H1 (cell line): ENCODE measurements around the gene MYO16. TPM values are rescaled to one million over a fixed set of nuclear protein-coding genes. Genes with fewer than 3 reads are reported as not detected.

Source experiments
- CTCF ChIA-PET: fragments of 300-600 bp; sonication (Branson Sonifier 250); formaldehyde crosslinking; loops from one replicate; lab custom pipeline; 2021; ENCODE audit not compliant: partially characterized antibody; lab: Charles Lee
- POLR2A ChIA-PET: fragments of 300-600 bp; sonication (Branson Sonifier 250); formaldehyde crosslinking; loops from one replicate; lab custom pipeline; 2021; ENCODE audit warnings: inconsistent platforms; ENCODE audit not compliant: partially characterized antibody; lab: Charles Lee
- DNase-seq, 2 experiments: peaks; one replicate each; pipeline versions ENCODE4 v3.0.0 to v3.0.0-alpha.2; 2010 to 2022; ENCODE audit warnings: low spot score in 2 of 2, low read depth in 1 of 2, mixed read lengths in 1 of 2
- FAIRE-seq: peaks from 2 replicates; lab custom pipeline; 2011; peaks lifted over from hg19 to GRCh38; lab: Jason Lieb, UNC
- H2AFZ ChIP-seq: 2 replicates; pipeline ENCODE4 v1.8.1; 2012; ENCODE audit warnings: low read length, inconsistent platforms
- H2AK5ac ChIP-seq: 2 replicates; pipeline ENCODE4 v1.6.1; 2013; ENCODE audit warnings: low read depth, low read length
- H2BK120ac ChIP-seq: replicated peaks from 2 replicates; pipeline ENCODE3; 2013; ENCODE audit warnings: low read depth, low read length, inconsistent platforms
- H2BK12ac ChIP-seq: 2 replicates; pipeline ENCODE4 v1.6.1; 2013; ENCODE audit warnings: low read depth, low read length
- H2BK15ac ChIP-seq: 2 replicates; pipeline ENCODE4 v1.6.1; 2013; ENCODE audit warnings: low read length
- H2BK20ac ChIP-seq: 2 replicates; pipeline ENCODE4 v1.6.1; 2013; ENCODE audit warnings: low read length
- H2BK5ac ChIP-seq: 2 replicates; pipeline ENCODE4 v1.6.1; 2013; ENCODE audit warnings: low read depth, low read length
- H3K14ac ChIP-seq: 2 replicates; pipeline ENCODE4 v1.6.1; 2013; ENCODE audit warnings: inconsistent platforms; ENCODE audit not compliant: insufficient read length
- H3K18ac ChIP-seq: 2 replicates; pipeline ENCODE4 v1.6.1; 2013; ENCODE audit warnings: low read length; ENCODE audit errors: extremely low read depth
- H3K23ac ChIP-seq: 2 replicates; pipeline ENCODE4 v1.6.1; 2013; ENCODE audit warnings: inconsistent platforms; ENCODE audit not compliant: insufficient read length
- H3K23me2 ChIP-seq: 2 replicates; pipeline ENCODE4 v1.6.1; 2013; ENCODE audit warnings: low read depth, low read length
- H3K27ac ChIP-seq: 2 replicates; pipeline ENCODE4 v1.6.1; 2011; ENCODE audit warnings: low read depth, low read length, inconsistent platforms
- H3K27me3 ChIP-seq, 4 experiments: replicated peaks in 1 of 4; 1 replicate in 1 of 4; 2 replicates in 3 of 4; pipeline versions ENCODE4 v1.6.1 to v1.8.1; 2011 to 2013; ENCODE audit warnings: low read length in 3 of 4, mild to moderate bottlenecking in 3 of 4, inconsistent platforms in 2 of 4, mixed read lengths in 2 of 4, moderate library complexity in 1 of 4; ENCODE audit not compliant: control insufficient read depth in 3 of 4, insufficient read depth in 3 of 4; ENCODE audit errors: extremely low read depth in 1 of 4
- H3K36me3 ChIP-seq, 4 experiments: 2 replicates each; pipeline versions ENCODE4 v1.6.1 to v1.8.1; 2011 to 2013; ENCODE audit warnings: mild to moderate bottlenecking in 4 of 4, low read length in 3 of 4, moderate library complexity in 2 of 4, control low read depth in 1 of 4, inconsistent platforms in 1 of 4; ENCODE audit not compliant: insufficient read depth in 4 of 4, control insufficient read depth in 2 of 4
- H3K4ac ChIP-seq: replicated peaks from 2 replicates; pipeline ENCODE3; 2013; ENCODE audit warnings: low read length, low read depth, mixed read lengths, inconsistent platforms; ENCODE audit not compliant: insufficient read length
- H3K4me1 ChIP-seq, 4 experiments: replicated peaks in 1 of 4; 1 replicate in 1 of 4; 2 replicates in 3 of 4; pipeline versions ENCODE4 v1.6.1 to v1.8.1; 2011 to 2013; ENCODE audit warnings: low read length in 3 of 4, inconsistent platforms in 2 of 4, mixed read lengths in 1 of 4; ENCODE audit not compliant: insufficient read depth in 4 of 4, control insufficient read depth in 3 of 4
- H3K4me2 ChIP-seq, 2 experiments: 2 replicates each; pipeline versions ENCODE4 v1.6.1 to v1.8.1; 2011 to 2013; ENCODE audit warnings: low read depth in 2 of 2, low read length in 2 of 2, control low read depth in 1 of 2, inconsistent platforms in 1 of 2, mild to moderate bottlenecking in 1 of 2; ENCODE audit not compliant: insufficient read depth in 1 of 2
- H3K4me3 ChIP-seq, 4 experiments: fragments of 200-600, 300-600 bp in 1 of 4; sonication (generic), shearing (Covaris generic), sonication (Bioruptor Twin) in 1 of 4; 2 replicates each; pipeline versions ENCODE4 v1.5.1 to v1.8.1; 2011 to 2016; ENCODE audit warnings: low read length in 4 of 4, low read depth in 3 of 4, control low read depth in 2 of 4, inconsistent platforms in 2 of 4, mild to moderate bottlenecking in 2 of 4, mixed read lengths in 1 of 4, moderate library complexity in 1 of 4; ENCODE audit not compliant: insufficient read depth in 2 of 4; ENCODE audit errors: extremely low read depth in 1 of 4
- H3K56ac ChIP-seq: replicated peaks from 2 replicates; pipeline ENCODE3; 2013; ENCODE audit warnings: low read depth, mild to moderate bottlenecking, mixed read lengths, low read length, inconsistent platforms; ENCODE audit not compliant: insufficient read length
- H3K79me1 ChIP-seq: 2 replicates; pipeline ENCODE4 v1.6.1; 2013; ENCODE audit warnings: low read depth, low read length, control low read depth
- H3K79me2 ChIP-seq, 2 experiments: 2 replicates each; pipeline versions ENCODE4 v1.6.1 to v1.8.1; 2012 to 2013; ENCODE audit warnings: low read length in 2 of 2, mild to moderate bottlenecking in 2 of 2, inconsistent platforms in 1 of 2; ENCODE audit not compliant: insufficient read depth in 2 of 2, control insufficient read depth in 1 of 2
- H3K9ac ChIP-seq, 4 experiments: replicated peaks in 1 of 4; 1 replicate in 1 of 4; 2 replicates in 3 of 4; pipeline versions ENCODE4 v1.6.1 to v1.8.1; 2011 to 2013; ENCODE audit warnings: low read depth in 3 of 4, low read length in 3 of 4, control low read depth in 2 of 4, mild to moderate bottlenecking in 2 of 4, moderate library complexity in 2 of 4, inconsistent platforms in 1 of 4; ENCODE audit errors: extremely low read depth in 1 of 4
- H3K9me3 ChIP-seq, 2 experiments: 2 replicates each; pipeline versions ENCODE4 v1.6.1 to v1.8.1; 2012 to 2013; ENCODE audit warnings: mild to moderate bottlenecking in 2 of 2, moderate library complexity in 2 of 2, control low read depth in 1 of 2, inconsistent platforms in 1 of 2, low read depth in 1 of 2, low read length in 1 of 2, mixed read lengths in 1 of 2; ENCODE audit not compliant: insufficient read depth in 2 of 2
- H4K20me1 ChIP-seq, 2 experiments: replicated peaks in 1 of 2; 2 replicates each; pipeline versions ENCODE3 to v1.8.1; 2011 to 2013; ENCODE audit warnings: inconsistent platforms in 2 of 2, low read length in 2 of 2, mild to moderate bottlenecking in 1 of 2; ENCODE audit not compliant: insufficient read depth in 2 of 2, control insufficient read depth in 1 of 2
- H4K5ac ChIP-seq: 2 replicates; pipeline ENCODE4 v1.6.1; 2013; ENCODE audit warnings: low read length, low read depth, mixed read lengths, inconsistent platforms; ENCODE audit not compliant: insufficient read length
- H4K8ac ChIP-seq: 2 replicates; pipeline ENCODE4 v1.8.0; 2013; ENCODE audit warnings: mild to moderate bottlenecking, moderate library complexity, low read length, inconsistent platforms; ENCODE audit not compliant: insufficient read depth; ENCODE audit errors: extremely low read depth
- H4K91ac ChIP-seq: replicated peaks from 2 replicates; pipeline ENCODE3; 2013; ENCODE audit warnings: low read length, mixed read lengths, inconsistent platforms; ENCODE audit not compliant: insufficient read length
- BACH1 ChIP-seq: IDR thresholded peaks from 2 replicates; pipeline ENCODE4 v1.6.1; 2012; ENCODE audit warnings: low read length, improper control_type of control experiment
- E2F6 ChIP-seq: IDR thresholded peaks from 2 replicates; pipeline ENCODE4 v1.6.1; 2012; ENCODE audit warnings: inconsistent platforms
- EZH2 ChIP-seq: fragments of 200-600 bp; sonication (generic); IDR thresholded peaks from 2 replicates; pipeline ENCODE4 v1.7.1; 2012; ENCODE audit warnings: low read depth, mild to moderate bottlenecking, moderate library complexity, low read length, inconsistent platforms; ENCODE audit not compliant: severe bottlenecking
- SAP30 ChIP-seq: fragments of 300-600 bp; sonication (generic); IDR thresholded peaks from 2 replicates; pipeline ENCODE4 v1.7.1; 2012; ENCODE audit warnings: low read length, moderate library complexity, mild to moderate bottlenecking, inconsistent platforms; ENCODE audit not compliant: insufficient read depth, insufficient replicate concordance
- WGBS, 2 experiments: shearing (Covaris generic) in 1 of 2; methylation state at CpG; one replicate each; pipeline versions ENCODE4 v1.1.6 to v1.1.7; 2013 to 2015; ENCODE audit warnings: low lambda C conversion rate in 2 of 2, mixed read lengths in 2 of 2, inconsistent platforms in 1 of 2, low coverage in 1 of 2, missing lambda C conversion rate in 1 of 2; ENCODE audit not compliant: insufficient replicate concordance in 2 of 2, insufficient coverage in 1 of 2, insufficient read length in 1 of 2; ENCODE audit errors: extremely low coverage in 1 of 2, missing lambda C conversion rate in 1 of 2; 5-methylcytosine and 5-hydroxymethylcytosine counted together
- polyA plus RNA-seq, 7 experiments: library from polyadenylated mRNA; depleted of rRNA in 3 of 7; stranded (reverse) in 5 of 7; unstranded in 2 of 7; fragments of >200 nt in 5 of 7; fragments of 200-250 nt in 2 of 7; gene quantifications; 1 replicate in 5 of 7; 2 replicates in 1 of 7; 4 replicates in 1 of 7; pipeline versions ENCODE4 v1.2.1 to v1.2.3, GENCODE V29; 2011 to 2013; ENCODE audit warnings: missing spikeins in 2 of 7, mixed read lengths in 2 of 7
- total RNA-seq: library from RNA; stranded (reverse); fragmentation: NEBNext Ultra II Directional; extraction: Animal tissue kit (Norgen Biotek cat#: 25700); gene quantifications from 2 replicates; pipeline ENCODE4 v1.2.1, GENCODE V29; 2021

Gene MYO16
- total and polyA plus RNA-seq, 2 of the 8 experiments (the other 6 are each of a cell fraction or from before 2014, with no cell fraction given), result 0.02 to 0.22 TPM

- H4K8ac ChIP-seq, result no peak overlapping the region
These were observed 399.2 kb downstream of the MYO16 start for GRCh38 chr13:109028624-109029023.

More at GRCh38 chr13:109028624-109029023, 399.2 kb downstream of the MYO16 start:
- ChIA-PET CTCF (no interaction called here), POLR2A (no interaction called here)
- WGBS, 2 experiments, result 95% methylated on average over 9 of the region's 9 CpGs; no CpG with 5 or more reads in 1 of the 2 experiments
- H3K23ac ChIP-seq, result no peak overlapping the region
- DNase-seq, result no peak
- no peak overlapping the region for H3K9ac ChIP-seq
- H3K23me2 ChIP-seq, result no peaks in the 10 kb centered on the region
- no peak for FAIRE-seq
- H4K5ac ChIP-seq, result no peak overlapping the region
- H3K18ac ChIP-seq, result no peak overlapping the region
- H2BK20ac ChIP-seq, result no peak overlapping the region
- no peaks in the 10 kb centered on the region for H4K20me1 ChIP-seq
- H2AFZ ChIP-seq, result no peak overlapping the region
- no peak overlapping the region for H3K4ac ChIP-seq
- no peak overlapping the region for H2BK120ac ChIP-seq
- no peak overlapping the region for H4K91ac ChIP-seq
- no peaks in the 10 kb centered on the region for H3K36me3 ChIP-seq
- TF ChIP-seq SAP30 (no peak), BACH1 (no peak), EZH2 (no peak), E2F6 (no peak)
- H3K27me3 ChIP-seq, result no peaks in the 10 kb centered on the region
- H3K56ac ChIP-seq, result no peak overlapping the region
- no peak overlapping the region for H3K4me3 ChIP-seq
- no peak overlapping the region for H2BK12ac ChIP-seq
- H2BK5ac ChIP-seq, result no peak overlapping the region
- no peak overlapping the region for H2AK5ac ChIP-seq
- no peak overlapping the region for H3K27ac ChIP-seq
- no peaks in the 10 kb centered on the region for H3K4me1 ChIP-seq
- H3K79me2 ChIP-seq, result no peaks in the 10 kb centered on the region
- no peaks in the 10 kb centered on the region for H3K79me1 ChIP-seq
- H3K4me2 ChIP-seq, result no peak overlapping the region
- H3K9me3 ChIP-seq, result no peaks in the 10 kb centered on the region
- H3K14ac ChIP-seq, result no peak overlapping the region
- H2BK15ac ChIP-seq, result no peak overlapping the region
